Peyer's patch (tissue), 4 donors: Measurements from ENCODE around the gene CHST8. TPM values are rescaled to one million over a fixed set of nuclear protein-coding genes. Genes with fewer than 3 reads are reported as not detected.
"Not testable (repeated sequence)": the region's sequence is repeated elsewhere in the genome, so short reads cannot be mapped to it uniquely, and the experiment has no call there.

ENCODE experiments used
- DNase-seq, 3 donors: peaks; one replicate each; pipeline ENCODE4 v3.0.0-alpha.2; 2017 to 2019
- H3K27ac ChIP-seq, 4 donors: fragments of 200-600 bp; sonication (generic); one replicate each; pipeline ENCODE4 v1.5.1; 2016 to 2019
- H3K27me3 ChIP-seq, 2 donors: fragments of 200-600 bp; sonication (generic); one replicate each; pipeline ENCODE4 v1.5.1; 2019
- H3K36me3 ChIP-seq, 3 donors: fragments of 200-600 bp; sonication (generic); one replicate each; pipeline ENCODE4 v1.5.1; 2016 to 2019
- H3K4me1 ChIP-seq, 4 donors: fragments of 200-600 bp; sonication (generic); one replicate each; pipeline ENCODE4 v1.5.1; 2016 to 2019
- H3K4me3 ChIP-seq, 4 donors: fragments of 200-600 bp; sonication (generic); 1 replicate in 3 of 4; 2 replicates in 1 of 4; pipeline ENCODE4 v1.5.1; 2016 to 2019; ENCODE audit warnings: mild to moderate bottlenecking in 1 of 4
- H3K9me3 ChIP-seq, 4 donors: fragments of 200-600 bp; sonication (generic); one replicate each; pipeline ENCODE4 v1.5.1; 2016 to 2019; ENCODE audit warnings: mild to moderate bottlenecking in 1 of 4
- POLR2A ChIP-seq, 2 donors: fragments of 450-650 bp; IDR thresholded peaks; one replicate each; pipeline ENCODE4 v1.5.1; 2017; ENCODE audit warnings: antibody characterized with exemption in 2 of 2, mild to moderate bottlenecking in 2 of 2, moderate library complexity in 2 of 2
- total RNA-seq, 4 donors: library from RNA; depleted of rRNA; stranded (reverse); fragments of >200 nt; gene quantifications; one replicate each; pipeline ENCODE4 v1.1.0, GENCODE V29; 2016
- TF ChIP-seq, protein P1 (sequence below), 6 experiments: fragments of 450-650 bp in 4 of 6; fragments of 200-600 bp in 2 of 6; sonication (generic) in 1 of 6; IDR thresholded peaks; one replicate each; pipeline ENCODE4 v1.5.1; 2017 to 2019; ENCODE audit warnings: antibody characterized with exemption in 6 of 6, mild to moderate bottlenecking in 3 of 6, moderate library complexity in 1 of 6

CHST8 gene
- total RNA-seq, 4 donors from 2014 or later: 0.54 to 1.8 TPM; not detected in 2

DNA sequence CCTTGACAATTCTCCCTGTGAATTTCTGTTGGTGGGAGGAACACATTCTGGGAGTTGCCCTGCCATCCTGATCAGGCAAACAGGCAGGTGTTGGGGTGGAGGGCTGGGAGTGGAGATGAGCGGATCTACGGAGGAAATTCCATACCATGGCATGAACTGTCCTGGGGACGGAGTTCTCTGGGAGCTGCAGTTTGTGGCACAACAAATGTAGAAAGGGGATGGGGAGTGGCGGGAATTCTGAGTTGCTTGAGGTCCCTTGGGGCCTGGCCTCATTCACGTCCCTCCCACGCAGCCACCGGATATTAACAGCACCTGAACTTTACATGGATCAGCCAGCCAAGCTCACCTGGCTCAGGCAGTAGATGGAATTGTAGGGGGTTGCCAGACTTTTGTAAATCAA lies 70.0 kb downstream of the CHST8 start:
- no peak overlapping the region for H3K27ac ChIP-seq
- no peaks in the 10 kb centered on the region for H3K4me1 ChIP-seq
- DNase-seq: no peak
- no peaks in the 10 kb centered on the region for H3K36me3 ChIP-seq
- H3K9me3 ChIP-seq: no peaks in the 10 kb centered on the region
- no peaks in the 10 kb centered on the region for H3K27me3 ChIP-seq
- H3K4me3 ChIP-seq: no peak overlapping the region
- no peak for TF ChIP-seq POLR2A (IDR thresholded peaks at IDR 0.05)
- TF ChIP-seq, protein P1, sequence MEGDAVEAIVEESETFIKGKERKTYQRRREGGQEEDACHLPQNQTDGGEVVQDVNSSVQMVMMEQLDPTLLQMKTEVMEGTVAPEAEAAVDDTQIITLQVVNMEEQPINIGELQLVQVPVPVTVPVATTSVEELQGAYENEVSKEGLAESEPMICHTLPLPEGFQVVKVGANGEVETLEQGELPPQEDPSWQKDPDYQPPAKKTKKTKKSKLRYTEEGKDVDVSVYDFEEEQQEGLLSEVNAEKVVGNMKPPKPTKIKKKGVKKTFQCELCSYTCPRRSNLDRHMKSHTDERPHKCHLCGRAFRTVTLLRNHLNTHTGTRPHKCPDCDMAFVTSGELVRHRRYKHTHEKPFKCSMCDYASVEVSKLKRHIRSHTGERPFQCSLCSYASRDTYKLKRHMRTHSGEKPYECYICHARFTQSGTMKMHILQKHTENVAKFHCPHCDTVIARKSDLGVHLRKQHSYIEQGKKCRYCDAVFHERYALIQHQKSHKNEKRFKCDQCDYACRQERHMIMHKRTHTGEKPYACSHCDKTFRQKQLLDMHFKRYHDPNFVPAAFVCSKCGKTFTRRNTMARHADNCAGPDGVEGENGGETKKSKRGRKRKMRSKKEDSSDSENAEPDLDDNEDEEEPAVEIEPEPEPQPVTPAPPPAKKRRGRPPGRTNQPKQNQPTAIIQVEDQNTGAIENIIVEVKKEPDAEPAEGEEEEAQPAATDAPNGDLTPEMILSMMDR (IDR thresholded peaks at IDR 0.05): no peak

DNA sequence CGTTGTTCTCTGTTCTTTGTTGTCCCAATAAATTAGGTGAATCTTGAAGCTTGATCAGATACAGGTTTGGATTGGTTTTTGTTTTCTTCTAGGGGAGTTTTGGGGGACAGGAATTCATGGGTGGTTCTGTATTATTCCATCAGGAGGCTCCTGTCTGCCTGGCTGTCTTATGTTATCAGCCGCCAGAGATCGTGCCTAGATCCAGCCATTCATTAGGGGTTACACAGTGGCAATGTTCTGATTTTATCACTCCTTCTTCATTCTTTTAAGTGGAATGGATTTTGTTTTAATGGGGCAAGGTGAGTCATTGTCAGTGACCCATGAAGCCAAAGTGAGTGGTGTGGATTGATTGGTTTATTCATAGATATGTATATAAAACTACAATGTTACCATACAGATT lies 71.9 kb downstream of the CHST8 start:
- Histone ChIP-seq H3K27me3 (no peaks in the 10 kb centered on the region), H3K27ac (no peak overlapping the region), H3K9me3 (no peaks in the 10 kb centered on the region), H3K36me3 (no peaks in the 10 kb centered on the region), H3K4me1 (no peaks in the 10 kb centered on the region), H3K4me3 (no peak overlapping the region)
- DNase-seq: no peak
- TF ChIP-seq POLR2A (IDR thresholded peaks at IDR 0.05): no peak
- TF ChIP-seq, protein P1 (IDR thresholded peaks at IDR 0.05): no peak

DNA sequence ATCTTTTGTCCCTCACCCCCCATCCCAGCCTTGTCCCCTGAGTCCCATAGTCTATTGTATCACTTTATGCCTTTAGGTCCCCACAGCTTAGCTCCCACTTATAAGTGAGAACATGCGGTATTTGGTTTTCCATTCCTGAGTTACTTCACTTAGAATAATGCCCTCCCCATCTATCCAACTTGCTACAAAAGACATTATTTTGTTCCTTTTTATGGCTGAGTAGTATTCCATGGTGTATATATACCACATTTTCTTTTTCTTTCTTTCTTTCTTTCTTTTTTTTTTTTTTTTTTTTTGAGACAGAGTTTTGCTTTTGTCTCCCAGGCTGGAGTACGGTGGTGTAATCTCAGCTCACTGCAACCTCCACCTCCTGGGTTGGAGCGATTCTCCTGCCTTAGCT lies 73.8 kb downstream of the CHST8 start:
- not testable (repeated sequence) for DNase-seq, H3K36me3 ChIP-seq, H3K27ac ChIP-seq, H3K4me1 ChIP-seq, H3K9me3 ChIP-seq, H3K4me3 ChIP-seq, H3K27me3 ChIP-seq

DNA sequence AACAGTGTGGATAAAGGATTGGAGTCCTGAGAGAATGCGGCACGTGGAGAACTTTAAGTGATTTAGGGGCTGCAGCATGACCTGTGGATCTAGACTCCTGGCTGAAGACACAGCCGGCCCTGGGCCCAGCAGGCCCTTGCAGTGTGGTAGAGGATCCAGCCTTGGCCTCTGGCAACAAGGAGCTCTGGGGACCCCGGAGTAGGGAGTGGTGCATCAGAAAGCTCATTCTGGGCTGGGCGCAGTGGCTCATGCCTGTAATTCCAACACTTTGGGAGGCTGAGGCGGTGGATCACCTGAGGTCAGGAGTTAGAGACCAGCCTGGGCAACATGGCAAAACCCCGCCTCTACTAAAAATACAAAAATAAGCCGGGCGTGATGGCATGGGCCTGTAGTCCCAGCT lies 76.0 kb downstream of the CHST8 start:
- H3K4me1 ChIP-seq: no peaks in the 10 kb centered on the region
- no peaks in the 10 kb centered on the region for H3K36me3 ChIP-seq
- H3K9me3 ChIP-seq: no peaks in the 10 kb centered on the region
- H3K4me3 ChIP-seq: no peak overlapping the region
- H3K27me3 ChIP-seq: no peaks in the 10 kb centered on the region
- no peak overlapping the region for H3K27ac ChIP-seq
- no peak for DNase-seq
- no peak for TF ChIP-seq POLR2A (IDR thresholded peaks at IDR 0.05)
- TF ChIP-seq, protein P1 (IDR thresholded peaks at IDR 0.05): no peak

DNA sequence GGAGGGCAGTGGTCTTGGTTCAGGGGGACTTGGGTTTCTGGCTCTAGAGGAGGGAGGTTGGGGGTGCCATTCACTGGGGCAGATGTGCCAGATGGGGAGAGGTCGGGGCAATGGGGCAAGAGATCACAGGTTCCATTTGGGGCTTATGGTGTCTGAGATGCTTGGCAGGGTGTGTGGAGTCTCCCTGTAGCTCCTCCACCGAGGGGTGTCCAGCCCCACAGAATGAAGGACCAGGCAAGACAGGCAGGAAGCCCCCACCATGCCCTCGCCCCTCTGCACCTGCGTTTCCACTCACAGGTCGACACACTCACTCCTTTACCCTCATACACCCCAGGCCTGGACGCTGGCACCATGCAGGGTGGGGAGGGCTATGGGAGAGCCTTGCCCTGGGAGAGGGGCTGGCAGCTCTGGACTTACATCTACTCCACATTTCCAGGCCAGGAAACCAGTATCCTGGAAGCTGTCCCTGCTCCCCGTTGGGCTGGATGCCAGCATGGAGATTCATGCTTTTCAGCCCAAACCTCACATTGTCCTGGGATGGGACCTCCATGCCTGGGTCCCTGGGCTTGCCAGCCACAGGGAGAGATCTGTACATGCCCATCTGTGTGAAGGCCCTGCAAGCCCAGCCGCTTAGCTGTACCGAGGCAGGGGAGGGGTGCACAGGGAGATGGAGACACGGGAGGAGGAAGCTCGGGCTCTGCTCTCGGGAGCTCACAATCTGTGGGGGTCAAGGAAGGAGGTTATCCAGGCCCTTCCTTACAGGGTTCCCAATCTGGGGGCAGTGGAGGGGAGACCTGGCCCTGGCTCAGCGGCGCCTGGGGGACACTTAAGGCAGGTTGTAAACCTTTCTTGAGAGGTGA lies 77.1 kb downstream of the CHST8 start:
- Histone ChIP-seq H3K36me3 (no peaks in the 10 kb centered on the region), H3K27ac (no peak overlapping the region), H3K4me1 (no peaks in the 10 kb centered on the region), H3K27me3 (no peaks in the 10 kb centered on the region), H3K9me3 (no peaks in the 10 kb centered on the region), H3K4me3 (no peak overlapping the region)
- no peak for DNase-seq
- no peak for TF ChIP-seq POLR2A (IDR thresholded peaks at IDR 0.05)

DNA sequence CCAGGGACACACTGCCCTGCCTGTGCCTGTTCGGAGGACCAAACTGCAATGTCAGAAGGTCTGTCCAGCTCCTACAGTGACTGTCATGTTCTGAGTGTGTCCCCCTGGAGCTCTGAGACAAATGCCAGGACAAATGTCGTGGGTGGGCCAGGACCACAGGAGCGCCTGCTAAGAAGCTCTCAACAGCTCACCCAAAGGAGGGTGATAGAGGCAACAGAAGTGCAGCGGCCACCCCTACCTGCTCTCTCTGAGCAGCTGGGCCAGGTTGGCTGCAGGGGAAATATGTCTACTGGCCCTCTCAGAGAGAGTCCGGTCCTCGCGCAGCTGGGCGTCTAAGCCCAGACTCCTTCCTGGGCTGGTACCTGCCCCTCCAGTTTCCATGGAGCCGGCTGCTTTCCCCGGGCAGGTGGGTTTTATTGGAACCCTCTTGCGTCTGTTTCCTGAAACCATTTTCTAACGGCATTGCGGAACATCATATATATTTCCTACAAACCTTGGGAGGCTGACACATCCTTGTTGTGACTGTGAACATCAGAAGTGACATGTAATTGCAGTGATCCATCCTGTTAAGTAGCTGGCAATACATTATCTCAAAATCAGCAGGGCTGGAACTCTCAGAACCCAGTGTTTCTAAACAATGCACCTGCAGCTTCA lies 78.1 kb downstream of the CHST8 start:
- no peaks in the 10 kb centered on the region for H3K4me1 ChIP-seq
- no peak for DNase-seq
- H3K9me3 ChIP-seq: no peaks in the 10 kb centered on the region
- H3K27me3 ChIP-seq: no peaks in the 10 kb centered on the region
- TF ChIP-seq, protein P1 (IDR thresholded peaks at IDR 0.05): no peak
- TF ChIP-seq POLR2A (IDR thresholded peaks at IDR 0.05): no peak
- H3K4me3 ChIP-seq: no peak overlapping the region
- H3K36me3 ChIP-seq: no peaks in the 10 kb centered on the region
- H3K27ac ChIP-seq: no peak overlapping the region
